Hematopoietic multipotent progenitor cell treated with erythropoietin and hydrocortisone succinate and interleukin-3 and kit ligand, for 15 days (in vitro differentiated cells): ENCODE results near the gene SWSAP1.
A peak's percentile ranks its signal among the peaks of the same experiment; 100 is the strongest.

ENCODE experiments used
- DNase-seq: peaks from one replicate; pipeline ENCODE4 v3.0.0-alpha.2; 2015; ENCODE audit warnings: low spot score

Gene SWSAP1

GRCh38 chr19:11355160-11356073, 19.0 kb upstream of the SWSAP1 start, which contains the start of gene PLPPR2:
TSS of gene PLPPR2 (plus strand) at chr19:11355432. CDS start at chr19:11357674, 2,242 bp downstream.
- DNase-seq = peak; percentile 81

GRCh38 chr19:11356074-11356397, 18.4 kb upstream of the SWSAP1 start:
- DNase-seq = no peak

GRCh38 chr19:11356676-11357550, 17.6 kb upstream of the SWSAP1 start:
- no peak for DNase-seq

DNA sequence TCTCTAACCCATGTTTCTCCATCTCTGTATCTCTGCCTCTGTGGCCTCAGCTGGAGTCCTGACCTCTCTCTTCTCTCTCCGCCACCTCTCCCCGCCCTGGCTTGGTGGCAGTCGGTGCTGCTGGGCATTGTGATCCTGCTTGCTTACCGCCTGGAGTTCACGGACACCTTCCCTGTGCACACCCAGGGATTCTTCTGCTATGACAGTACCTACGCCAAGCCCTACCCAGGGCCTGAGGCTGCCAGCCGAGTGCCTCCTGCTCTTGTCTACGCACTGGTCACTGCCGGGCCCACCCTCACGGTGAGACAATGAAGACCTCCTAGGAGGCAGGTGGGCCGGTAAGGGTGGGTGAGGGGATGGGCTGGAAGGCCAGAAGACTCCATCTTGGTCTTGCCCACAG, 15.0 kb upstream of the SWSAP1 start:
- DNase-seq = no peak

DNA sequence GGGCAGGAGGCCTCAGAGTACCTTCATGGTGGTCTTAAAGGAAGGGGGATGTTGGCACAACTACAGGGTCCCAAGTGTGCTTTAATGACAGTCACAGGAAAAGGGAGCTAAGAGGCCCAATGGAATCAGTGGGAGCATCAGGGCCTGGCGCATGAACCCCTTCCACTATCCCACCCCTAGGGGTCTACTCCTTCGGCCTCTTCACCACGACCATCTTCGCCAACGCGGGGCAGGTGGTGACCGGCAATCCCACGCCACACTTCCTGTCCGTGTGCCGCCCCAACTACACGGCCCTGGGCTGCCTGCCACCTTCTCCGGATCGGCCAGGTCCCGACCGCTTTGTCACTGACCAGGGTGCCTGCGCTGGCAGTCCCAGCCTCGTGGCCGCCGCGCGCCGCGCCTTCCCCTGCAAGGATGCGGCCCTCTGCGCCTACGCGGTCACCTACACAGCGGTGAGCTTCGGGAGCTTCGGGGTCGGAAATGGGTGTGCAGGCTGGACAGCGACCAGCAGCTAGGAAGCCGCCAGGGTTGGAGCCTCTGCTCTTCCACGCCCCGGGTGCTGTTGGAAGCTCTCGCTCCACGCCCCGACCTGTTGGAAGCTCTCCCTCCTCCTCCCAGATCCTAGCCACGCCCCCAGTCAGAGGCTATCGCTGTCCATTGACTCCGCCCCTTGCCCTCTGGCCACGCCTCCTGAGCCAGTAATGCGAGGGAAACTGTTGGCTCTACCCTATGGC, 13.3 kb upstream of the SWSAP1 start:
- peak; percentile 50 for DNase-seq

- no peak for DNase-seq
These were observed 12.4 kb upstream of the SWSAP1 start for GRCh38 chr19:11361771-11362731.

DNA sequence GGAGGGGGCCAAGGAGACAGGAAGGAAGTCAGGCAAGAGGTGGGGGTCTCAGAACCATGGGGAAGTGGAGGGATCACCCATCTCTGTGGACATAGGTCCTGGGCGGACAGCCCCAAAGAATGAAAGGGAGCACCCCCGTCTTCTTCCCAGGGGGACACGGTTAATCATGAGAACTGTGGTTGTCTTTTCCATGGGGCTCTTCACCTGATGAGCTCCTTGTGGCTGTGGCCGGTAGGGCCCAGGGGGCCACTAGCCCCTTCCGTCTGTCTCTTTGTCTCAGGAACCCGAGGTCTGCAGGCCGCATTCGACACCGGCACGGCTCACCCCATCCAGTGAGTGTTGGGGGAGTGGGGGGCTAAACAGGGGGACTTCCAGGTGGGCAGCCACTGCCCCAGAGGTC, 10.6 kb upstream of the SWSAP1 start:
- no peak for DNase-seq

DNA sequence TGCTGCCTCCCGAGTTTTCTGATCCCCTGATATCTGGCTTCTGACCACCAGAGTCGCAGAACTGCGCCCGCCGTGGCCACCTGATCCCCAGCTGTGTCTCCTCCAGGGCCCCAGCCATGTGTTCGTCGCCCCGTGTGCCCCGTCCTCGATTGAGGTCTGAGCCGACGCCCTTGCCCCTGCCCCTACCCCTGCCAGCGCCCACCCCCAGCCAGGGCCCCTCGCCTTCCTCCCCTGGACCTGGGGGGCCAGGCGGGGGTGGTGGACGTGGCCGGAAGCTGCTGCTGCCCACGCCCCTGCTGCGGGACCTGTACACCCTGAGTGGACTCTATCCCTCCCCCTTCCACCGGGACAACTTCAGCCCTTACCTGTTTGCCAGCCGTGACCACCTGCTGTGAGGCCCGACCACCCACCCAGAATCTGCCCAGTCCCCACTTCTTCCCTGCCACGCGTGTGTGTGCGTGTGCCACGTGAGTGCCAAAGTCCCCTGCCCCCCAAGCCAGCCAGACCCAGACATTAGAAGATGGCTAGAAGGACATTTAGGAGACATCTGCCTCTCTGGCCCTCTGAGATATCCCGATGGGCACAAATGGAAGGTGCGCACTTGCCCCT, 10.1 kb upstream of the SWSAP1 start:
- DNase-seq = no peak

- no peak for DNase-seq
These were observed 9.5 kb upstream of the SWSAP1 start for GRCh38 chr19:11364935-11365334.

DNA sequence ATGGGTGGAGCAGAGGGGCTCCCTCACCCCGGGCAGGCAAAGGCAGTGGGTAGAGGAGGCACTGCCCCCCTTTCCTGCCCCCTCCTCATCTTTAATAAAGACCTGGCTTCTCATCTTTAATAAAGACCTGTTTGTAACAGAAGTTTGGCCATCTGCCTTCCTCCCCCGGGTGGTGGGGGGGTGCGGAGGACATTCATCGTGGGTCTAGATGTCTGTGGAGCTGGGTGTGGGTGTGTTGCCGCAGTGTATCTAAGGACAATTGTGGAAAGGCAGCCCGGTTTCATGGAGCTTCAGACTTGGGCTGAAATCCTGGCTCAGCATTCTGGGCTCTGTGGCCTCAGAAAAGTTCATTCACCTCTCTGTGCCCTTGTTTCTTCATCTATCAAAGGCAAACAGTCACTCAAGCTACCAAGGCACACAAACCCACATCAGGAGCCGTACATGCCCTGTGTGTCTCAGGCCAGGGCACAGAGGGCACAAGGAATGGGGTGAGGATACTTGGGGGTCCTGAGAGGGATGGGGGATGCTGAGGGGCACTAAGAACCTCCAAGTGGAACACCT, 8.8 kb upstream of the SWSAP1 start:
- no peak for DNase-seq

- no peak for DNase-seq
These were observed 6.9 kb upstream of the SWSAP1 start for GRCh38 chr19:11367528-11367927.

- DNase-seq = no peak
These were observed 3.7 kb upstream of the SWSAP1 start for GRCh38 chr19:11370744-11371143.

GRCh38 chr19:11373166-11373884, 1.1 kb upstream of the SWSAP1 start:
- DNase-seq = peak; percentile 45

DNA sequence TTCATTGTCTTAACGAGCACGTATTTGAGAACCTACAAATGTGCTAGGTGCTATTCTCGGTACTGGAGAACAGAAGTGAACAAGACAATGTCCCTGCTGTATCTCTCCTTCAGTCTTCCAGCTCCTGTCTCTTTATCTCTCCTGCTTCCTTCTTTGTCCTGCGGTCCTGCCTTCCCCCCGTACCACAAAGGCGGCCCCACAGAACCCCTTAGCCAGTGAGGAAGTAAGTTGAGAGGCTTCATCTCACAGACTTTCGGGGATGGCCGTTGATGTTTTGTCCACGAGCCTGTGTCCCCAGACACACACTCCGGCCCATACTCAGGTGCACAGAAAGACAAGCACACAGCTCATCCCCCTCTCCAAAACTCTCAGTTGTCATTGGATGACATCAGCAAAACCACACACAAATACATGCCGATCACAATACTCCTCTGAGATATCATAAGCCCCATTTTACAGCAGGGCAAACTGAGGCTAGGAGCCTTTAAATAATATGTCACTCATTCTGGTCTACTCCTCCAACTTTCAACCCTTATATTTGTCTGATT, 507 bp upstream of the SWSAP1 start:
- no peak for DNase-seq

- no peak for DNase-seq
These were observed 880 bp downstream of the SWSAP1 start for GRCh38 chr19:11375143-11375948.

GRCh38 chr19:11377237-11377636, 2.8 kb downstream of the SWSAP1 start:
- DNase-seq = peak; percentile 49

- no peak for DNase-seq
These were observed 3.3 kb downstream of the SWSAP1 start for GRCh38 chr19:11377756-11378155.
